HG03520 (cell line): ENCODE measurements around the gene DAPL1.
"Not testable (repeated sequence)": the region's sequence is repeated elsewhere in the genome, so short reads cannot be mapped to it uniquely, and the experiment has no call there.

Experiments used
- ATAC-seq: cut with Tn5 transposase; IDR thresholded peaks from one replicate; pipeline ENCODE4 v1.9.1; 2021; ENCODE audit warnings: mild to moderate bottlenecking, moderate library complexity; ENCODE audit not compliant: unreplicated experiment

DAPL1 gene

GRCh38 chr2:158817588-158817987, 22.5 kb downstream of the DAPL1 start:
- ATAC-seq = no peak

- ATAC-seq = no peak
Measured at GRCh38 chr2:158818511-158818910, 23.4 kb downstream of the DAPL1 start.

GRCh38 chr2:158822193-158822592, 27.1 kb downstream of the DAPL1 start:
- no peak for ATAC-seq

GRCh38 chr2:158823486-158824237, 28.5 kb downstream of the DAPL1 start:
- no peak for ATAC-seq

- no peak for ATAC-seq
Measured at GRCh38 chr2:158825021-158825420, 29.9 kb downstream of the DAPL1 start.

- no peak for ATAC-seq
Measured at GRCh38 chr2:158826965-158827364, 31.8 kb downstream of the DAPL1 start.

- ATAC-seq = no peak
Measured at GRCh38 chr2:158828378-158829164, 33.5 kb downstream of the DAPL1 start.

- no peak for ATAC-seq
Measured at GRCh38 chr2:158829167-158829566, 34.0 kb downstream of the DAPL1 start.

GRCh38 chr2:158830201-158830600, 35.1 kb downstream of the DAPL1 start:
- no peak for ATAC-seq

- no peak for ATAC-seq
Measured at GRCh38 chr2:158835431-158835830, 40.3 kb downstream of the DAPL1 start.

GRCh38 chr2:158837645-158838044, 42.5 kb downstream of the DAPL1 start:
- no peak for ATAC-seq

GRCh38 chr2:158841850-158842249, 46.7 kb downstream of the DAPL1 start:
- ATAC-seq = no peak

GRCh38 chr2:158845444-158845843, 50.3 kb downstream of the DAPL1 start:
- no peak for ATAC-seq

- no peak for ATAC-seq
Measured at GRCh38 chr2:158845859-158846258, 50.7 kb downstream of the DAPL1 start.

- not testable (repeated sequence) for ATAC-seq
Measured at GRCh38 chr2:158847526-158847925, 52.4 kb downstream of the DAPL1 start.

- not testable (repeated sequence) for ATAC-seq
Measured at GRCh38 chr2:158848031-158848970, 53.2 kb downstream of the DAPL1 start.

GRCh38 chr2:158860179-158860578, 65.1 kb downstream of the DAPL1 start:
- not testable (repeated sequence) for ATAC-seq

- ATAC-seq = not testable (repeated sequence)
Measured at GRCh38 chr2:158861626-158862025, 66.5 kb downstream of the DAPL1 start.

GRCh38 chr2:158865469-158865868, 70.4 kb downstream of the DAPL1 start:
- not testable (repeated sequence) for ATAC-seq
